Activated naive CD4-positive, alpha-beta T cell treated with anti-CD3 and anti-CD28 coated beads, Interleukin-2, amount 50 U/mL, for 72 hours (primary cell): ENCODE measurements around the gene HOXD9. TPM values are rescaled to one million over a fixed set of nuclear protein-coding genes. Genes with fewer than 3 reads are reported as not detected.

Experiments
- ATAC-seq, 2 donors: fragments of 150-1000 bp; cut with Tn5 transposase; 2 replicates each; pipeline ENCODE4 v1.10.0; 2021; ENCODE audit warnings: mild to moderate bottlenecking in 2 of 2, moderate library complexity in 2 of 2
- DNase-seq, 2 donors: peaks; one replicate each; pipeline ENCODE4 v3.0.0; 2021 to 2022; ENCODE audit warnings: low spot score in 2 of 2
- H3K27ac Mint-ChIP-seq, 2 donors: one replicate each; pipeline ENCODE4 v1.8.0; 2022; ENCODE audit warnings: mild to moderate bottlenecking in 2 of 2, mixed read lengths in 2 of 2
- H3K36me3 Mint-ChIP-seq, 2 donors: one replicate each; pipeline ENCODE4 v1.8.0; 2022; ENCODE audit warnings: mixed read lengths in 2 of 2
- H3K9me3 Mint-ChIP-seq, 2 donors: one replicate each; pipeline ENCODE4 v1.8.0; 2022; ENCODE audit warnings: mixed read lengths in 2 of 2
- total RNA-seq, 2 donors: library from RNA; stranded (reverse); gene quantifications; one replicate each; pipeline ENCODE4 v1.2.3, GENCODE V29; 2022

The HOXD9 gene
- total RNA-seq, 2 donors from 2014 or later: not detected

GRCh38 chr2:176170602-176171305, 48.2 kb downstream of the HOXD9 start:
- no peak overlapping the region for H3K27ac Mint-ChIP-seq
- DNase-seq: no peak
- no peak for ATAC-seq
- no peaks in the 10 kb centered on the region for H3K9me3 Mint-ChIP-seq
- peaks cover 4 to 6% of the 10 kb centered on the region in 2 donors for H3K36me3 Mint-ChIP-seq

GRCh38 chr2:176171351-176172006, 49.0 kb downstream of the HOXD9 start:
- H3K36me3 Mint-ChIP-seq: peaks cover 6 to 11% of the 10 kb centered on the region in 2 donors

GRCh38 chr2:176172007-176172894, 49.7 kb downstream of the HOXD9 start:
- H3K27ac Mint-ChIP-seq: peak overlapping the region in 1 of 2 donors; percentile 36
- H3K36me3 Mint-ChIP-seq: peaks cover 5 to 15% of the 10 kb centered on the region in 2 donors
- ATAC-seq (no peak), DNase-seq (peak in 1 of 2 donors; percentile 11)
- no peaks in the 10 kb centered on the region for H3K9me3 Mint-ChIP-seq

More at GRCh38 chr2:176171351-176172006, 49.0 kb downstream of the HOXD9 start:
- Mint-ChIP-seq H3K27ac (no peak overlapping the region), H3K9me3 (no peaks in the 10 kb centered on the region)
- no peak for DNase-seq
- no peak for ATAC-seq

- no peak for DNase-seq
- ATAC-seq: no peak
- Mint-ChIP-seq H3K9me3 (no peaks in the 10 kb centered on the region), H3K36me3 (peaks cover 0 to 15% of the 10 kb centered on the region in 2 donors), H3K27ac (peak overlapping the region in 1 of 2 donors; percentile 9)
Measured at GRCh38 chr2:176172895-176173566, 50.5 kb downstream of the HOXD9 start.

GRCh38 chr2:176173567-176174381, 51.3 kb downstream of the HOXD9 start:
- no peak for DNase-seq
- H3K36me3 Mint-ChIP-seq: peaks cover 0 to 15% of the 10 kb centered on the region in 2 donors
- no peak overlapping the region for H3K27ac Mint-ChIP-seq

GRCh38 chr2:176174382-176174823, 51.9 kb downstream of the HOXD9 start:
- Mint-ChIP-seq H3K9me3 (no peaks in the 10 kb centered on the region), H3K27ac (no peak overlapping the region), H3K36me3 (peaks cover 0 to 17% of the 10 kb centered on the region in 2 donors)
- ATAC-seq: no peak
- no peak for DNase-seq

More at GRCh38 chr2:176173567-176174381, 51.3 kb downstream of the HOXD9 start:
- ATAC-seq: no peak
- H3K9me3 Mint-ChIP-seq: no peaks in the 10 kb centered on the region

Other genes starting within 250 kb of the HOXD9 start
- gene LNPK, start 120.5 kb upstream of the HOXD9 start, total RNA-seq: 10 to 100 TPM; 35.7 to 37.2 TPM
- gene EVX2, start 38.8 kb upstream of the HOXD9 start, total RNA-seq: not detected
- not detected for gene HOXD13, start 30.0 kb upstream of the HOXD9 start, total RNA-seq
- not detected for gene HOXD12, start 22.9 kb upstream of the HOXD9 start, total RNA-seq
- gene HOXD11, start 15.4 kb upstream of the HOXD9 start, total RNA-seq: not detected
- not detected for gene HOXD10, start 5.9 kb upstream of the HOXD9 start, total RNA-seq
- gene HOXD8, start 7.0 kb downstream of the HOXD9 start, total RNA-seq: not detected
- not detected for gene HOXD4, start 28.8 kb downstream of the HOXD9 start, total RNA-seq
- gene HOXD3, start 34.6 kb downstream of the HOXD9 start, total RNA-seq: not detected
- gene HOXD1, start 65.9 kb downstream of the HOXD9 start, total RNA-seq: not detected
- gene MTX2, start 146.7 kb downstream of the HOXD9 start, total RNA-seq: 10 to 100 TPM; 24.8 to 28.2 TPM